ENCODE results near the gene MAML2. TPM values are rescaled to one million over a fixed set of nuclear protein-coding genes. Genes with fewer than 3 reads are reported as not detected.
A peak's percentile ranks its signal among the peaks of the same experiment; 100 is the strongest.

The MAML2 gene
- total RNA-seq, 1 experiment from 2014 or later: 2.9 TPM

DNA sequence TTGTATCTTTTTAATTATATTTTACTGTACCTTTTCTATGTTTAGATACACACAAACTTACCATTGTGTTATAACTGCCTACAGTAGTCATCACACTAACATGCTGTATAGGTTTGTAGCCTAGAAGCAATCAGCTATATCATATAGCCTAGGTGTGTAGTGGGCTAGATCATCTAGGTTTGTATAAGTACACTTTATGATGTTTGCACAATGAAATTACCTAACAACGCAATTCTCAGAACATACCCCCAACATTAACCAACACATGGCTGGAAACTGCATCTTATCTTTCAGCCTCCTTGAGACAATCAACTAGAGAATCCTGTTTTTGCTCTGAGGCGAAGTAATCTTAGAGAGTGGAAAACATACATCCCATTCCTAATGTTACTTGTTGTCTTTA lies 358.9 kb downstream of the MAML2 start:
- H3K9me3 ChIP-seq (ENCODE audit: control insufficient read depth, insufficient read depth, low read depth, low read length): no peaks in the 10 kb centered on the region
- no peak overlapping the region for H3K27ac ChIP-seq (ENCODE audit: low read length)
- no peaks in the 10 kb centered on the region for H3K36me3 ChIP-seq (ENCODE audit: control insufficient read depth, insufficient read depth, low read length)
- no peak overlapping the region for H3K4me3 ChIP-seq (ENCODE audit: low read depth in 2 of 2, low read length in 2 of 2)
- DNase-seq (ENCODE audit: low read depth, low spot score) (no peak), ATAC-seq (no peak)
- in situ Hi-C loops (cut with HindIII; ENCODE audit: low pct_unique_long_range_greater_than_20kb, low sequenced_read_pairs): no loop called here
- POLR2A ChIA-PET: no interaction called here
- no peaks in the 10 kb centered on the region for H3K27me3 ChIP-seq (ENCODE audit: control insufficient read depth, insufficient read depth, low read length)
- no peak for TF ChIP-seq SIN3A (IDR thresholded peaks at IDR 0.05; ENCODE audit: borderline replicate concordance, insufficient read depth, low read depth, low read length)
- no peak for TF ChIP-seq POLR2AphosphoS5 (IDR thresholded peaks at IDR 0.05; ENCODE audit: low read depth, low read length)
- TF ChIP-seq, protein P1, sequence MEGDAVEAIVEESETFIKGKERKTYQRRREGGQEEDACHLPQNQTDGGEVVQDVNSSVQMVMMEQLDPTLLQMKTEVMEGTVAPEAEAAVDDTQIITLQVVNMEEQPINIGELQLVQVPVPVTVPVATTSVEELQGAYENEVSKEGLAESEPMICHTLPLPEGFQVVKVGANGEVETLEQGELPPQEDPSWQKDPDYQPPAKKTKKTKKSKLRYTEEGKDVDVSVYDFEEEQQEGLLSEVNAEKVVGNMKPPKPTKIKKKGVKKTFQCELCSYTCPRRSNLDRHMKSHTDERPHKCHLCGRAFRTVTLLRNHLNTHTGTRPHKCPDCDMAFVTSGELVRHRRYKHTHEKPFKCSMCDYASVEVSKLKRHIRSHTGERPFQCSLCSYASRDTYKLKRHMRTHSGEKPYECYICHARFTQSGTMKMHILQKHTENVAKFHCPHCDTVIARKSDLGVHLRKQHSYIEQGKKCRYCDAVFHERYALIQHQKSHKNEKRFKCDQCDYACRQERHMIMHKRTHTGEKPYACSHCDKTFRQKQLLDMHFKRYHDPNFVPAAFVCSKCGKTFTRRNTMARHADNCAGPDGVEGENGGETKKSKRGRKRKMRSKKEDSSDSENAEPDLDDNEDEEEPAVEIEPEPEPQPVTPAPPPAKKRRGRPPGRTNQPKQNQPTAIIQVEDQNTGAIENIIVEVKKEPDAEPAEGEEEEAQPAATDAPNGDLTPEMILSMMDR (IDR thresholded peaks at IDR 0.05): no peak
- TF ChIP-seq, protein P2, sequence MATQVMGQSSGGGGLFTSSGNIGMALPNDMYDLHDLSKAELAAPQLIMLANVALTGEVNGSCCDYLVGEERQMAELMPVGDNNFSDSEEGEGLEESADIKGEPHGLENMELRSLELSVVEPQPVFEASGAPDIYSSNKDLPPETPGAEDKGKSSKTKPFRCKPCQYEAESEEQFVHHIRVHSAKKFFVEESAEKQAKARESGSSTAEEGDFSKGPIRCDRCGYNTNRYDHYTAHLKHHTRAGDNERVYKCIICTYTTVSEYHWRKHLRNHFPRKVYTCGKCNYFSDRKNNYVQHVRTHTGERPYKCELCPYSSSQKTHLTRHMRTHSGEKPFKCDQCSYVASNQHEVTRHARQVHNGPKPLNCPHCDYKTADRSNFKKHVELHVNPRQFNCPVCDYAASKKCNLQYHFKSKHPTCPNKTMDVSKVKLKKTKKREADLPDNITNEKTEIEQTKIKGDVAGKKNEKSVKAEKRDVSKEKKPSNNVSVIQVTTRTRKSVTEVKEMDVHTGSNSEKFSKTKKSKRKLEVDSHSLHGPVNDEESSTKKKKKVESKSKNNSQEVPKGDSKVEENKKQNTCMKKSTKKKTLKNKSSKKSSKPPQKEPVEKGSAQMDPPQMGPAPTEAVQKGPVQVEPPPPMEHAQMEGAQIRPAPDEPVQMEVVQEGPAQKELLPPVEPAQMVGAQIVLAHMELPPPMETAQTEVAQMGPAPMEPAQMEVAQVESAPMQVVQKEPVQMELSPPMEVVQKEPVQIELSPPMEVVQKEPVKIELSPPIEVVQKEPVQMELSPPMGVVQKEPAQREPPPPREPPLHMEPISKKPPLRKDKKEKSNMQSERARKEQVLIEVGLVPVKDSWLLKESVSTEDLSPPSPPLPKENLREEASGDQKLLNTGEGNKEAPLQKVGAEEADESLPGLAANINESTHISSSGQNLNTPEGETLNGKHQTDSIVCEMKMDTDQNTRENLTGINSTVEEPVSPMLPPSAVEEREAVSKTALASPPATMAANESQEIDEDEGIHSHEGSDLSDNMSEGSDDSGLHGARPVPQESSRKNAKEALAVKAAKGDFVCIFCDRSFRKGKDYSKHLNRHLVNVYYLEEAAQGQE (IDR thresholded peaks at IDR 0.05; ENCODE audit: insufficient read depth in 1 of 2, low read depth in 2 of 2, low read length in 1 of 2): no peak
- no peak for TF ChIP-seq TCF7L2 (IDR thresholded peaks at IDR 0.05; ENCODE audit: low read depth, low read length)
- CTCF ChIA-PET: no interaction called here
- intact Hi-C loops (cut with micrococcal nuclease; ENCODE audit: unreplicated experiment): no loop called here
- no TSS peak for BruUV-seq (replicated peaks)
- no peaks in the 10 kb centered on the region for H3K4me1 ChIP-seq (ENCODE audit: control insufficient read depth, insufficient read depth, low read length)

DNA sequence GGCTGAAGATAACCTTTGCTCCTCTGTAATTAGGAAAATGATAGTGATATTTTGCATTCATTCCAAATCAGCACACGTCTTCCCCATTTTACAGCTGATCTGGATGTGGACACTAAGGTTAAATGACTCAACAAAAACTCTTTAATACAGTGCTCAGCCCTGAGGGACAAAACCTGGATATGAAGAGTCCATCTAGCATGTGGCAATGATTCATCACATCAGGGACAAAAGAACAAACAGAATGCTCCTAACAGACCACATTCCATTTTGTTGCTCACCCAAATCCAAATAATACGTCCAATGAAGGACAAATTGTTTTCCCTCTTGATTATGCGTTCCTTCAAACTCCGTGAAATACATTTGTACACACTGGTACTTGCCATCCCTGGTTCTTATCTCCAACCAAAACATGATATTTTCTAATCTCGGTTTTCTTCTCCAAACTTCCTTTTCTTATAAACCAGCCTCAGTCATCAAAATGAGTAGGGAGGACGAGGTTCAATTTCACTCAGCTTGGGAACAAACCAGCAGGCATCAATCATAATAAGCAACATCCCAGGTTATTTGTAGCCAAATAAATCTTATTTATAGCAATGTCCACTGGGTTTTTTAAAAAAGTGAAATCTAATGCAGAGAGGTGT lies 365.3 kb downstream of the MAML2 start:
- BruUV-seq (replicated peaks): no TSS peak
- in situ Hi-C loops (cut with HindIII; ENCODE audit: low pct_unique_long_range_greater_than_20kb, low sequenced_read_pairs) (no loop called here), intact Hi-C loops (cut with micrococcal nuclease; ENCODE audit: unreplicated experiment) (no loop called here)

More for the DNA sequence above, 365.3 kb downstream of the MAML2 start:
- Histone ChIP-seq H3K4me3 (ENCODE audit: low read depth in 2 of 2, low read length in 2 of 2) (no peak overlapping the region; a peak in 1 of 4 replicates), H3K27ac (ENCODE audit: low read length) (peak overlapping the region; percentile 66), H3K36me3 (ENCODE audit: control insufficient read depth, insufficient read depth, low read length) (no peaks in the 10 kb centered on the region), H3K27me3 (ENCODE audit: control insufficient read depth, insufficient read depth, low read length) (no peaks in the 10 kb centered on the region), H3K9me3 (ENCODE audit: control insufficient read depth, insufficient read depth, low read depth, low read length) (no peaks in the 10 kb centered on the region), H3K4me1 (ENCODE audit: control insufficient read depth, insufficient read depth, low read length) (peaks cover 21% of the 10 kb centered on the region)
- ATAC-seq (peak; percentile 98), DNase-seq (ENCODE audit: low read depth, low spot score) (peak; percentile 76)
- POLR2A ChIA-PET: no interaction called here
- TF ChIP-seq, protein P1 (IDR thresholded peaks at IDR 0.05): no peak
- no peak for TF ChIP-seq SIN3A (IDR thresholded peaks at IDR 0.05; ENCODE audit: borderline replicate concordance, insufficient read depth, low read depth, low read length)
- TF ChIP-seq, protein P2 (IDR thresholded peaks at IDR 0.05; ENCODE audit: insufficient read depth in 1 of 2, low read depth in 2 of 2, low read length in 1 of 2): no peak; a peak in 1 of 4 replicates
- TF ChIP-seq TCF7L2 (IDR thresholded peaks at IDR 0.05; ENCODE audit: low read depth, low read length): peak; percentile 87
- peak; percentile 79 for TF ChIP-seq POLR2AphosphoS5 (IDR thresholded peaks at IDR 0.05; ENCODE audit: low read depth, low read length)
- CTCF ChIA-PET: interaction anchor here (0.8 kb wide), 1 partner anchor 128 kb away, joined by 6 read pairs; no protein-coding TSS in a partner anchor

Data from Panc1 (cell line).